ENCODE data around the gene ZNF746. TPM values are rescaled to one million over a fixed set of nuclear protein-coding genes. Genes with fewer than 3 reads are reported as not detected.

ZNF746 gene
- total RNA-seq, 1 experiment from 2014 or later = 17.1 TPM

DNA sequence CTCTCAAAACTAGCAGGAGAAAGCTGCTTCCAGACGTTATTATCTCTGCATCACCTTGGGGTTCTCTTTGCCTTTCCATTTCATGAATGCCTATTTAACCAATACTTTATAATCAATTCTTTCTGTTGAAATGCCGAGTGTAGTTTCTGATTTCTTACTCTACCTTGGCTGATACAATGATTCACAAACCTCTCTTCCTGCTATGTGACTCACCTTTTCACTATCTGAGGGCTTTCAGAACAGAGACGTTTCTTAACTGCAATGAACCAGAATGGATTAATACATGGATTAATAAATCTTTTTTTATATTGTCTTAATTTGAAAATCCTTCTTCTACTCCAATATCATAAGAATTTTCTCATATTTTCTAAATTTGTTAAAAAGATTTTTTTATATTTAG, 46.4 kb upstream of the ZNF746 start (continued):
- TF ChIP-seq, protein P1, sequence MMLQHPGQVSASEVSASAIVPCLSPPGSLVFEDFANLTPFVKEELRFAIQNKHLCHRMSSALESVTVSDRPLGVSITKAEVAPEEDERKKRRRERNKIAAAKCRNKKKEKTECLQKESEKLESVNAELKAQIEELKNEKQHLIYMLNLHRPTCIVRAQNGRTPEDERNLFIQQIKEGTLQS (CRISPR knock-in tag; conservative IDR thresholded peaks at IDR 0.05) = no peak
- TF ChIP-seq ZNF121 (CRISPR knock-in tag; IDR thresholded peaks at IDR 0.05) (no peak), SMAD4 (CRISPR knock-in tag; IDR thresholded peaks at IDR 0.05) (no peak), OVOL2 (CRISPR knock-in tag; IDR thresholded peaks at IDR 0.05; ENCODE audit: borderline replicate concordance) (no peak)

DNA sequence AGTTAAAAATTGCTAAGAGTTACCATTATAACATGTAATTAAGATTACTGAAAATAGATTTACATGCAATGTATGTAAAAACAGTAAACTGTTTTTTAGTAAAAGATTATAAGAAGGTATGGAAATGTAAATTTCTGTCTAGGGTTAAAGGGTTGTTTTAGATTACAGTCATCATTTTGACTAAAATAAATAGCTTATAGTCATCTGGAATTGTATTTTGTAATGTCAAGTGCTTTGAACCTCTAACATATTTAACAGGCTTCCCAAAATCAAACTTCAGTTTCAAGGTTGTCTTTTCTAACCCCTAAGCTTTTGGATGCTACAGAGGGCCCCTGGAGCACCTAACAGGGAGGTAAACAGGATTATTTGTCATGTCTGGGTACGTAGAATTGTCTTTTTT, 35.0 kb upstream of the ZNF746 start:
- CTCF ChIA-PET = no interaction called here

DNA sequence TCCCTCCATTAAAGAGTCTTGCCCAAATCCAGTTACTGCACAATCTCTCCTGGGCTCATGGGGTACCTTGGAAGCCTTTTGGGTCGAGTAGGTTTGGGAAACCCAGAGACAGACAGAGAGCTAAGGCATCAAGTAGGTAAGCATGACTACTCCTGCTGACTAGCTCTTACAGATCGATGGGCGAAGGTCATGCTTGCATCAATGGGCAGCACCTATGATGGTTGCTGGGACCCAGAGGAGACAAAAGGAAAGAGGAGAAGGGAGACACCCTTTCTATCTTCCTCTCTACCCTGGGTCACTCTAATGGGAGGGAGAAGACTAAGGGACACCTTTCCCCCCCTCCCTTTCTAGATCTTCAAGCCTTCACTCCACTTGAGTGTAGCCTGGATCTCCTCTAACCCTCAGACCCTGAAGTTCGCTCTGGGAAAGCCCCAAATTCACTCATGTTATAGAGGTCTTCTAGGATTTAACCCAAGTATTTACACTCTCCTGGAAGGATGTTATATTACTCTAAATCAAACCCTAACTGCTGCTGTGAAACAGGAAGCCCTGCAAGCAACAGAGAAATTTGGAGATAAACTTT, 31.6 kb upstream of the ZNF746 start:
- POLR2A ChIA-PET = no interaction called here
- H3K9me3 Mint-ChIP-seq = peaks cover 75% of the 10 kb centered on the region
- peaks cover 51% of the 10 kb centered on the region for H3K36me3 Mint-ChIP-seq
- H3K4me1 Mint-ChIP-seq = no peaks in the 10 kb centered on the region
- DNase-seq (ENCODE audit: low spot score) = no peak
- CTCF ChIA-PET = no interaction called here
- no peak overlapping the region for H3K27ac Mint-ChIP-seq
- H3K4me3 Mint-ChIP-seq = no peak overlapping the region
- H3K27me3 Mint-ChIP-seq (ENCODE audit: low read depth) = peaks cover 28% of the 10 kb centered on the region
- ATAC-seq = no peak
- TF ChIP-seq NFYB (CRISPR knock-in tag; conservative IDR thresholded peaks at IDR 0.05; ENCODE audit: low read depth) = no peak
- no peak for TF ChIP-seq ESRRA (CRISPR knock-in tag; IDR thresholded peaks at IDR 0.05; ENCODE audit: borderline replicate concordance)
- no peak for TF ChIP-seq ETV6 (CRISPR knock-in tag; IDR thresholded peaks at IDR 0.05)
- no peak for TF ChIP-seq ATF1 (CRISPR knock-in tag; IDR thresholded peaks at IDR 0.05)
- no peak for TF ChIP-seq TEAD4 (CRISPR knock-in tag; IDR thresholded peaks at IDR 0.05)
- TF ChIP-seq GTF2I (CRISPR knock-in tag; conservative IDR thresholded peaks at IDR 0.05) = no peak
- TF ChIP-seq ZNF263 (CRISPR knock-in tag; IDR thresholded peaks at IDR 0.05; ENCODE audit: low read depth) = no peak
- TF ChIP-seq EMX1 (CRISPR knock-in tag; IDR thresholded peaks at IDR 0.05) = no peak
- no peak for TF ChIP-seq ZNF396 (CRISPR knock-in tag; IDR thresholded peaks at IDR 0.05; ENCODE audit: borderline replicate concordance)
- TF ChIP-seq ELF4 (CRISPR knock-in tag; IDR thresholded peaks at IDR 0.05; ENCODE audit: low read depth) = no peak
- TF ChIP-seq, protein P2, sequence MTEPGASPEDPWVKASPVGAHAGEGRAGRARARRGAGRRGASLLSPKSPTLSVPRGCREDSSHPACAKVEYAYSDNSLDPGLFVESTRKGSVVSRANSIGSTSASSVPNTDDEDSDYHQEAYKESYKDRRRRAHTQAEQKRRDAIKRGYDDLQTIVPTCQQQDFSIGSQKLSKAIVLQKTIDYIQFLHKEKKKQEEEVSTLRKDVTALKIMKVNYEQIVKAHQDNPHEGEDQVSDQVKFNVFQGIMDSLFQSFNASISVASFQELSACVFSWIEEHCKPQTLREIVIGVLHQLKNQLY (CRISPR knock-in tag; IDR thresholded peaks at IDR 0.05) = no peak

More for the DNA sequence above, 35.0 kb upstream of the ZNF746 start:
- H3K4me1 Mint-ChIP-seq = no peaks in the 10 kb centered on the region
- peaks cover 88% of the 10 kb centered on the region for H3K9me3 Mint-ChIP-seq
- peaks cover 36% of the 10 kb centered on the region for H3K27me3 Mint-ChIP-seq (ENCODE audit: low read depth)
- no peak for DNase-seq (ENCODE audit: low spot score)
- no peak overlapping the region for H3K4me3 Mint-ChIP-seq
- POLR2A ChIA-PET = no interaction called here
- no peak for TF ChIP-seq TP53 (CRISPR knock-in tag; IDR thresholded peaks at IDR 0.05)
- TF ChIP-seq, protein P3, sequence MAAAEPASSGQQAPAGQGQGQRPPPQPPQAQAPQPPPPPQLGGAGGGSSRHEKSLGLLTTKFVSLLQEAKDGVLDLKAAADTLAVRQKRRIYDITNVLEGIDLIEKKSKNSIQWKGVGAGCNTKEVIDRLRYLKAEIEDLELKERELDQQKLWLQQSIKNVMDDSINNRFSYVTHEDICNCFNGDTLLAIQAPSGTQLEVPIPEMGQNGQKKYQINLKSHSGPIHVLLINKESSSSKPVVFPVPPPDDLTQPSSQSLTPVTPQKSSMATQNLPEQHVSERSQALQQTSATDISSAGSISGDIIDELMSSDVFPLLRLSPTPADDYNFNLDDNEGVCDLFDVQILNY (CRISPR knock-in tag; IDR thresholded peaks at IDR 0.05) = no peak
- no peak for TF ChIP-seq CREB1 (CRISPR knock-in tag; IDR thresholded peaks at IDR 0.05)
- TF ChIP-seq, protein P4, sequence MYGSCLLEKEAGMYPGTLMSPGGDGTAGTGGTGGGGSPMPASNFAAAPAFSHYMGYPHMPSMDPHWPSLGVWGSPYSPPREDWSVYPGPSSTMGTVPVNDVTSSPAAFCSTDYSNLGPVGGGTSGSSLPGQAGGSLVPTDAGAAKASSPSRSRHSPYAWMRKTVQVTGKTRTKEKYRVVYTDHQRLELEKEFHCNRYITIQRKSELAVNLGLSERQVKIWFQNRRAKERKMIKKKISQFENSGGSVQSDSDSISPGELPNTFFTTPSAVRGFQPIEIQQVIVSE (CRISPR knock-in tag; IDR thresholded peaks at IDR 0.05; ENCODE audit: borderline replicate concordance) = no peak
- TF ChIP-seq, protein P5, sequence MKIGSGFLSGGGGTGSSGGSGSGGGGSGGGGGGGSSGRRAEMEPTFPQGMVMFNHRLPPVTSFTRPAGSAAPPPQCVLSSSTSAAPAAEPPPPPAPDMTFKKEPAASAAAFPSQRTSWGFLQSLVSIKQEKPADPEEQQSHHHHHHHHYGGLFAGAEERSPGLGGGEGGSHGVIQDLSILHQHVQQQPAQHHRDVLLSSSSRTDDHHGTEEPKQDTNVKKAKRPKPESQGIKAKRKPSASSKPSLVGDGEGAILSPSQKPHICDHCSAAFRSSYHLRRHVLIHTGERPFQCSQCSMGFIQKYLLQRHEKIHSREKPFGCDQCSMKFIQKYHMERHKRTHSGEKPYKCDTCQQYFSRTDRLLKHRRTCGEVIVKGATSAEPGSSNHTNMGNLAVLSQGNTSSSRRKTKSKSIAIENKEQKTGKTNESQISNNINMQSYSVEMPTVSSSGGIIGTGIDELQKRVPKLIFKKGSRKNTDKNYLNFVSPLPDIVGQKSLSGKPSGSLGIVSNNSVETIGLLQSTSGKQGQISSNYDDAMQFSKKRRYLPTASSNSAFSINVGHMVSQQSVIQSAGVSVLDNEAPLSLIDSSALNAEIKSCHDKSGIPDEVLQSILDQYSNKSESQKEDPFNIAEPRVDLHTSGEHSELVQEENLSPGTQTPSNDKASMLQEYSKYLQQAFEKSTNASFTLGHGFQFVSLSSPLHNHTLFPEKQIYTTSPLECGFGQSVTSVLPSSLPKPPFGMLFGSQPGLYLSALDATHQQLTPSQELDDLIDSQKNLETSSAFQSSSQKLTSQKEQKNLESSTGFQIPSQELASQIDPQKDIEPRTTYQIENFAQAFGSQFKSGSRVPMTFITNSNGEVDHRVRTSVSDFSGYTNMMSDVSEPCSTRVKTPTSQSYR (CRISPR knock-in tag; IDR thresholded peaks at IDR 0.05) = no peak
- TF ChIP-seq, protein P6, sequence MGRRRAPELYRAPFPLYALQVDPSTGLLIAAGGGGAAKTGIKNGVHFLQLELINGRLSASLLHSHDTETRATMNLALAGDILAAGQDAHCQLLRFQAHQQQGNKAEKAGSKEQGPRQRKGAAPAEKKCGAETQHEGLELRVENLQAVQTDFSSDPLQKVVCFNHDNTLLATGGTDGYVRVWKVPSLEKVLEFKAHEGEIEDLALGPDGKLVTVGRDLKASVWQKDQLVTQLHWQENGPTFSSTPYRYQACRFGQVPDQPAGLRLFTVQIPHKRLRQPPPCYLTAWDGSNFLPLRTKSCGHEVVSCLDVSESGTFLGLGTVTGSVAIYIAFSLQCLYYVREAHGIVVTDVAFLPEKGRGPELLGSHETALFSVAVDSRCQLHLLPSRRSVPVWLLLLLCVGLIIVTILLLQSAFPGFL (CRISPR knock-in tag; IDR thresholded peaks at IDR 0.05; ENCODE audit: borderline replicate concordance) = no peak
- TF ChIP-seq, protein P7, sequence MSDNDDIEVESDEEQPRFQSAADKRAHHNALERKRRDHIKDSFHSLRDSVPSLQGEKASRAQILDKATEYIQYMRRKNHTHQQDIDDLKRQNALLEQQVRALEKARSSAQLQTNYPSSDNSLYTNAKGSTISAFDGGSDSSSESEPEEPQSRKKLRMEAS (CRISPR knock-in tag; IDR thresholded peaks at IDR 0.05) = no peak
- no peak for TF ChIP-seq ZNF423 (CRISPR knock-in tag; IDR thresholded peaks at IDR 0.05)
- TF ChIP-seq ZNF416 (CRISPR knock-in tag; IDR thresholded peaks at IDR 0.05) = no peak
- TF ChIP-seq, protein P8, sequence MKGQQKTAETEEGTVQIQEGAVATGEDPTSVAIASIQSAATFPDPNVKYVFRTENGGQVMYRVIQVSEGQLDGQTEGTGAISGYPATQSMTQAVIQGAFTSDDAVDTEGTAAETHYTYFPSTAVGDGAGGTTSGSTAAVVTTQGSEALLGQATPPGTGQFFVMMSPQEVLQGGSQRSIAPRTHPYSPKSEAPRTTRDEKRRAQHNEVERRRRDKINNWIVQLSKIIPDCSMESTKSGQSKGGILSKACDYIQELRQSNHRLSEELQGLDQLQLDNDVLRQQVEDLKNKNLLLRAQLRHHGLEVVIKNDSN (CRISPR knock-in tag; IDR thresholded peaks at IDR 0.05) = no peak
- no peak for TF ChIP-seq MYBL2 (CRISPR knock-in tag; IDR thresholded peaks at IDR 0.05)
- no peak for TF ChIP-seq ZNF671 (CRISPR knock-in tag; IDR thresholded peaks at IDR 0.05)
- no peak for TF ChIP-seq RELA (CRISPR knock-in tag; IDR thresholded peaks at IDR 0.05; ENCODE audit: borderline replicate concordance)
- peaks cover 46% of the 10 kb centered on the region for H3K36me3 Mint-ChIP-seq
- no peak for ATAC-seq
- H3K27ac Mint-ChIP-seq = no peak overlapping the region
